Activated CD8-positive, alpha-beta memory T cell treated with anti-CD3 and anti-CD28 coated beads for 48 hours (primary cell): ENCODE results near the gene NCAPG2.

ENCODE experiments used
- DNase-seq, 3 experiments: peaks; one replicate each; pipeline ENCODE4 v3.0.0-alpha.2; 2020; ENCODE audit warnings: low read depth in 2 of 3, low spot score in 2 of 3

The NCAPG2 gene

DNA sequence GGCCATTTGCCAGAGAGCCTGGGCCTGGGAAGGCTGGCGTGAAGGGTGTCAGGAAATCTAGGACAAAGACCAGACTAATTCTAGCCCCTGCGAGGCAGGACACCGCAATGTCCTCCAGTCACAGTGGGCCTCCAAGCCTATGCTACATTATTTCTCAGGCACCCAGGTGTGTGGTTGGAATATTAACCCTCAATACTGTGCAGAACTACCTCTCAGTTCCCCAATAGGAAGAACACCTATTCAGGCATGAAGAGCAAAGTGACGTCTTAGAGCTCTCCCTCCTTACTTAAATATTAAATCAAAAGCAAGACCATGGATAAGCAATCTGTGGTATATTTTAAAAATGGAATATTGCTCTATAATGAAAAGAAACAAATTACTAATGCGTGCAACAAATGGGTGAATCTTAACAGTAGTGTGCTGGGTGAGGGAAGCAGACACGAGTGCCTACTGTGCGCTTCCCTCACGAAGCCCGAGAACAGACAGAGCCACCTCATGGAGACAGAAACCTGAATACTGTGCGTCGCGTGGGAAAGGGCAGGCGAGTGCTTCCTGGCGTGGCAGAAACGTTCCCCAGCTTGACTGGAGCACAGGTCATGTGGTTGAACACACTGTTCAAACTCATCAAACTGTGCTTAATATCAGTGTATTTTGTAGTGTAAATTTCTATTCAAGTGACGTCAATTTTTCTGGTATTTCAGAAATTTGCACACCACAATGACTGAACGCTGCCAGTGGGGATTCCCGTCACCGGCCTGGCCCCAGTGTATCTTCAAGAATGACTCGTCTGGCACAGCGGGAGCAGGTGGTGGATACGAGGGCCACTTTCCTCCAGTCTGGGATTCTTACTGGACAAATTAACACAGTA, 101.5 kb downstream of the NCAPG2 start:
- no peak for DNase-seq

DNA sequence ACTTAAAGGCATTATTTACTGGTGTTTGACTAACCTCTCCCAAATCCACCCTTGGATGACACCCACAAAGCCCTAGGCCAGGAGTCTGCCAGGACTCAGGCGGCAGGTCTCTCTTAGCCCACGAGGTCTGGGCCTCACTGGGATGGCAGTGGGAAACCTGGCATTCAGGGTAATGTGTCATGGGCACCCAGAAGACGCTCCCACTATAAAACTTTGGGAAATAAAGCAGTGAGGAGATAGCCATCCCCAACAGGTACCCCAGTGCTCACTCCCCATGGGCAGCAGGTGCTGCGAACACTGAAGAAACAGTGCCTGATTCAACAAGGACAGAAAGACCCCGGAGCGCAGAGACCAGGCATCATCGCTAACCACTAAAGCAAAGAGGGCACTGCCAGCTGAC, 102.6 kb downstream of the NCAPG2 start:
- DNase-seq: no peak

DNA sequence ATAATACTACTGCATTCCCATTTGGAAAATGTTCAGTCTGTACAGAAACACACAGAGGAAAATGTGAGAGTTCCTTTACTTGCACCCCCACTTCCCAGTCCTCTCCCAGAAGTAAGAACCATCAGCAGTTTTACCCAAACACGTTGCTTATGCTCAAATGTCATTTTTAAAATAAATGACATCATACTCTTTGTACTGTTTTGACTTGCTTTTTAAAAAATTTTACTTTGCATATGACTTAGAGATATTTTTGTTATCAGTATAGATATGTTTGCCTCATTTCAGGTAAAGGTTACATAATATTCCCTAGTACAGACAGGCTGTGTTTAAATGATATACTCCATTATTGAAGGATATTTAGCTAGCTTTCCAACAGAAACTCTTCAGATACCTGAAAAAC, 103.5 kb downstream of the NCAPG2 start:
- DNase-seq: no peak

DNA sequence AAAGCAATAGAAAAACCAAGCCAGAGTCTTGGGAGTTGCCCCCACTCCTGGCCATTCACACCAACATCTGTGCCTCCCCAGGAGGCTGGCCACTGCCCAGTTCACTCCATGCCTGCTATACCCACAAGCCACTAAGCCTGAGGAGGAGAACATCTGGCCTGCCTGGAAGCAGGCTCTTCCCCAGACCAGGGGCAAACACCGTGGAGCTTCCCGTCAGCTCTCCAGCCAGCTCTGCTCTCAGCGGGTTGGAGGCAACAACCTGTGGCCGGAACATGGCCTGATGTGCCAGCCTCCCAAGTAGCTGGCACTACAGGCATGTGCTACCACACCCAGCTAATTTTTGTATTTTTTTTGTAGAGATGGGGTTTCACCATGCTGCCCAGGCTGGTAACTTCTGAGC, 107.9 kb downstream of the NCAPG2 start:
- no peak for DNase-seq

DNA sequence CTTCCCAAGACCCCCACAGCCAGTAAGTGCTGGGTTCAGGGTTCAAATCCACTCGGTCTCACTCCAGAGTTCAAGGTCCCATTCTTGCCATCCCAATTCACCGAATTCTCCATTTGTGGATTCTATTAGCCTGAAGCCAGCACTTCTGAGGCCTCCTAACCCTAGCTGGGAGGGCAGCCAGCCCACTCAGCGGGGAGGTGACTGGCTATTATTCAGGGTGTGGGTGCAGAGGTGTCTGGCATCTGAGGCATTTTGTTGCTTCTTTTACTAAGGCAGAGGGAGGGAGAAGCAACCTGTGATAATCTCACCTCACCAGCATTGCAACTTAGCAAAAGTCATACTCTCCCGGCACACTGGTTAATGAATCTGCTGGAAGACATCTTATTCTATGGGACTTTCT, 108.3 kb downstream of the NCAPG2 start:
- DNase-seq: no peak

DNA sequence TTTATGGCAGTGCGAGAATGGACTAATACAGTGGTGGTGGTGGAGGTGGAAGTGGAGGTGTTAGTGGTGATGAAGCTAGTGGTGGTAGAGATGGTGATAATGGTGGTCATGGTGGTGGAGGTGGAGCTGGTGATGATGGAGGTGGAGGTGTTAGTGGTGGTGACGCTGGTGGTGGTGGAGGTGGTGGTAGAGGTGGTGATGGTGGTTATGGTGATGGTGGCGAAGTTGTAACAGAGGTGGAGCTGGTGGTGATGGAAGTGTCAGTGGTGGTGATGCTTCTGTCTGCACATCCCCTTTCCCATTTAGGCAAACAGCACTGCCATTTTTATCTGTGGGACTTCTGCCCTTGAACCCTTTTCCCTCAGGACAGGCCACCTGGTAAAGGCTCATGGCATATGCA, 109.5 kb downstream of the NCAPG2 start:
- DNase-seq: no peak

DNA sequence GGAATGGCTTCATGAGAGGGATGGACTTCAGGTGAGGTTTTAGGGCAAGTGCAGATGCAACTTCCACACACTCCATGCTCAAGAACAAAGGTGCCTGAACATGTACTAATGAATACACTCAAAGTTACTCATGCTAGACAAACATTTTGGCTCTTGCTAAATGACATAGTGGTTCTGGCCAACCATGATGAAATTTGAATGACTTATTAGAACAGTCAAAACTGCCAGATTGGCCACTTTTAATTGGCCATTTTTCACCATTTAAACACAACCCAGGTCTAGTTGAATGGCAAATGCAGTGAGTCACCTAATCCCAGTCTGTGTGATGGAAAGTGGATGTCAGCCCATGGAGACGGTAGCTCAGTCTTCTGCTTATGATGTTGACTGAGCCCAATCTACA, 112.1 kb downstream of the NCAPG2 start:
- DNase-seq: no peak

DNA sequence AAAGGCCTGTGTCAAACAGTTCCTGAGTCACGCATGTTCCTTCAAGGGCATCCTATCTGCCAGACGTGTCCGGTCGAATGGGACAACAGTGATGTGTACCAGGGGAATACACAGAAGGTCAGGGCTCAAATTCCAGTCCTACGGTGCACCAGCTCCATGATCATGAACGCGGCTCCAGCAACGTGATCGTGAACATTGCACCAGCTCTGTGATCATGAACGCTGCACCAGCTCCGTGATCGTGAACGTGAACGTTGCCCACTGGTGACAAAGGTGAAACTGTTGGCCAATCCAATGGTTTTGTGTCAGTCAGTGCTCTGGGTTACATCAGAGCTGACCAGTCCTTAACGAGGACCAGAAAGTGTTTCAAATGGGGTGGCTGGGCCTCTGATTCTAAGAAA, 112.7 kb downstream of the NCAPG2 start:
- no peak for DNase-seq

DNA sequence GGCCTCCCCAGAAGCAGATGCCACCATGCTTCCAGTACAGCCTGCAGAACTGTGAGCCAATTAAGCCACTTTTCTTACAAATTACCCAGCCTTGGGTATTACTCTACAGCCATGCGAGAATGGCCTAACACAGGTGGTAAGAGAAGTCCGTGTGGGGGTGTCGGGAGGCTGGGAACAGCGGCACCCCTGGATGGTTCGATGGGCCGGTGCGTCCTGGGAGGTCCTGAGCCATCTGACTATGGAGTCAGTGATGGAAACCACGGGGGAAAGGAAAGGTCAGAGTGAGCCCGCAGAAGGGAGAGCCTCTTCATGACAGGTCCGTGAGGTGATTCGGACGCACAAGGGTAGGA, 114.4 kb downstream of the NCAPG2 start:
- DNase-seq: no peak

DNA sequence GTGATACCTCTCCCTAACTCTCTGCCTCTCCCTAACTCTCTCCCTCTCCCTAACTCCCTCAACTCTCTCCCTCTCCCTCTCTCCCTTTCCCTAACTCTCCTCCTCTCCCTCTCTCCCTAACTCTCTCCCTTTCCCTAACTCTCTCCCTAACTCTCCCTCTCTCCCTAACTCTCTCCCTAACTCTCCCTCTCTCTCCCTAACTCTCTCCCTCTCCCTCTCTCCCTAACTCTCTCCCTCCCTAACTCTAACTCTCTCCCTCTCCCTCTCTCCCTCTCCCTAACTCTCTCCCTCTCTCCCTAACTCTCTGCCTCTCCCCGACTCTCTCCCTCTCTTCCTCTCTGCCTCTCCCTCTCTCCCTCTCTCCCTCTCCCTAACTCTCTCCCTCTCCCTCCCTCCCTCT, 115.0 kb downstream of the NCAPG2 start:
- no peak for DNase-seq

DNA sequence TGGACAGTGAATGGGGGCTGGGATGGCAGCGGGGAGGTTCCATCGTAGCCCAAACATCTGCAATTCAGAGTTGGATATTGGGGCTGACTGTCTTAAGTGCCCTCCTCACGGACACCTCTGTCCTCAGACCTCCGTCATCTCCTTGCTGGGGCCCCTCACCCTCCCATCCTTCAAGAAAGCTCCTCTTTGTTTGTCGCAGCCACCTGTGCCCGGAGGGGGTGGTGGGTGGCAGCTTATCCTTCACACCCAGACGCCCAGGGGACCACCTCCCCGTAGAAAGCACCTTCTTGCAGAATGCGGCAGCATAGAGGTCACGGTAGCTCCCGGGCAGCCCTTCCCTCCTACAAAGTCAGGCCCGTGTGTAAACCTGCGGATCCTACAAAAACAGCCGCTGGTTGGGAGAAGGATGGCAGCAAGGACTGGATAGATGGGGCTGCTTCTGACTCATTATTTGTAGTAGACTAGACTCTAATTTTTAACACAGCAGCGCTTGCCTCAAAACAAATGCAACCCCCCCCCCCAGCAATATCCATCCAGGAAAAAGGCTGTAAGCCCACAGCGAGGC, 115.6 kb downstream of the NCAPG2 start:
- no peak for DNase-seq

DNA sequence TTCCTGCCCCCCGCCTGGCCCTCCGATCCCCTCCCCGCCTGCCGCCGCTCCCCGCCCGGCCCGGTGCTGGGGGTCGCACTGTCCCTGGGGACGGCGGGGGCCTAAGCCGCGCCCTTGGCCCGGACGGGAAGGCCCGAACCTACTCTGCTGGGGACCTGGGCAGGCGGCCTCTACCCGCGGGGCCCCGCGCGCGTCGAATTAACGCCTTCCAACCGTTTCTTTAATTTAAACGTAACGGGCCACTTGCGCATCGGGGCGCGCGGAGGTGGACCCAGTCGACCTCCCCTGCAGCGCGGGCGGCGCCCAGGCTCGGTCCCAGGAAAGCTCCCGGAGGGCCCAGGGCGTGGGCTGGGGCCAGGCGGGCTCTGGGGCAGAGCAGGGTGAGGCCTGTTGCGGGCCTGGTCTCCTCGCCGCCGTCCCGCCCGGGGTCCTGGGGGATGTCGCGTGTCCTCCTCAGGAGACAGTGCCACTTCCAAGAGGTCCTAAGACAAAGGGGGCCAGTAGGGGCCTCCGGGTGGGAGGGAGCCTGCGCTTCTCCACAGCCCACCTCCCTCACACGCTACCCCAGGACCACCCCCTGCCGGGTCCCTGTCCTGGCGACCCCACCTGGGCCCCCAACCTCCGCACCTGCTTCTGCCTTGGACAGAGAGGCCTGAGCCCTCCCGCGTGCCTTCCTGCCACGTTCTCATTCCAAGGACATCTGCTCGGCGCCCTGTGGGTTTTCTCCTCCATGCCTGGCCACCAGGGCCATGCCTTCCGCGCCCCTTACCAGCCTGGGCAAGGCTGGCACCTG, 116.3 kb downstream of the NCAPG2 start:
- no peak for DNase-seq

DNA sequence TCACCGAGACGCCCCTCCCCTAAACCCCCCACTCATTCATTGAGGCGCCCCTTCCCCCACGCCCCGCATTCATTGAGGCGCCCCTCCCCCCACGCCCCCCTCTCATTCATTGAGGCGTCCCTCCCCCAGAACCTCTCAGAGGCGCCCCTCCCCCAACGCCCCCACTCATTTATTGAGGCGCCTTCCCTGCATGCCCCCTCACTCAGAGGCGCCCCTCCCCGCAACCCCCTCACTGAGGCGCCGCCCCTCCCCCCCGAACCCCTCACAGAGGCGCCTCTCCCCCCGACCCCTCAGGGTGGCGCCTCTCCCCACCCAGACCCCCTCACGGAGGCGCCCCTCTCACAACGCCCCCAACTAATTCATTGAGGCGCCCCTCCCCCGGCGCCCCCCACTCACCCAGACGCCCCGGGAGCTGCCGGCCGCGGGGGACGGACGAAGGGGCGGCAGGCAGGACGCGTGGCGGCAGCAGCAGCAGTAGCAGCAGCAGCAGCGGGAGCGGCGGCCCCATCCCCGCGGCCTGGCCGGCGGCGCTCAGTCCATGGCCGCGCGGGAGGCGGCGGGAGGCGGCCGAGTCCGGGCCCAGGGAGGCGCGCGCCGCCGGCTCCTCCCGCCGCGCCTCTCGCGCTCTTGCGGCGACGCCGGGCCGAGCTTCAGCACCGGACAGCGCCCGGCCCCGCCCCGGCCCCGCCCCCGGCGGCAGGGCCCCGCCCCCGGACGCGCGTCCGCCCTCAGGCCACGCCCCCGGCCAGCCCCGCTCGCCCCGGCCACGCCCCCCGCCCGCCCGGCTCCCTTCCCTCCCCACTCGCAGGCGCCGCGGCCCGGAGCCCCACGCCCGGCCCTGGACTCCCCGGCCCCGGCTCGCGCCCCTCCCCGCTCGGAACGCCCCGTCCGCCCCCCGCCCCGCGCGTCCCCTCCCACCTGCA, 117.2 kb downstream of the NCAPG2 start, which contains the start of gene PTPRN2:
Gene PTPRN2, minus strand, starts transcription at position 662 of the 923 bp plus-strand sequence.
- DNase-seq: peak; percentile 27 to 36 (median 27)

DNA sequence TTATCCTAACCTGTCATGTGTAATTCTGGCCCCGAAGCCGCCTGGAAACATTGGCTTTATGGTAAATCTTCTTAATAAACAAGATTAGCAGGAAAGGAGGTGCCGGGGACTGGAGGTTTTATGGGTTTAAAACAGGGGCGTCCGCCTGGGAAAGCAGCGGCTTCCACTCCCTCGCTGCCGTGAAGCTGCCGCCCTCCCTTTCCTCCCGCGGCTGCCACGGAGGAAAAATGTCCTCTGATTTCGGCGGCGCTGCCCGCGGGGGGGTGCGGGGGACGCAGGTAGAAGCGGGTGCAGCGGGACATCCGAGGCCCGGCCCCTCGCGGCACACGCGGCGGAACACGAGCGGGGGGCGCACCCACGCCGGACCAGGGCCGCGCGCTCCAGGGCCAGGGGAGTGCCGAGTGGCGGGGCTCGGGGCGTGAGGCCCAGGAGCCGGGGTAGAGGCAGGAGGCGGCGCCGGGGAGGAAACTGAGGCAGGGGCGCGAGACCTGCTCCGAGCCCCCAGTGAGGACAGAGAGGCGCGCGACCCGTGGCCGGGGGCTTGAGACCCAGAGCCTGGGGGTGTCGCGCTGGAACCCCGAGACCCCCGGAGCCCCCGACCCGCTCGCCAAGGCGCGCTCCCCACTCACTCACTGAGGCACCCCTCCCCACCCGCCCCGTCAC, 118.0 kb downstream of the NCAPG2 start:
- no peak for DNase-seq

DNA sequence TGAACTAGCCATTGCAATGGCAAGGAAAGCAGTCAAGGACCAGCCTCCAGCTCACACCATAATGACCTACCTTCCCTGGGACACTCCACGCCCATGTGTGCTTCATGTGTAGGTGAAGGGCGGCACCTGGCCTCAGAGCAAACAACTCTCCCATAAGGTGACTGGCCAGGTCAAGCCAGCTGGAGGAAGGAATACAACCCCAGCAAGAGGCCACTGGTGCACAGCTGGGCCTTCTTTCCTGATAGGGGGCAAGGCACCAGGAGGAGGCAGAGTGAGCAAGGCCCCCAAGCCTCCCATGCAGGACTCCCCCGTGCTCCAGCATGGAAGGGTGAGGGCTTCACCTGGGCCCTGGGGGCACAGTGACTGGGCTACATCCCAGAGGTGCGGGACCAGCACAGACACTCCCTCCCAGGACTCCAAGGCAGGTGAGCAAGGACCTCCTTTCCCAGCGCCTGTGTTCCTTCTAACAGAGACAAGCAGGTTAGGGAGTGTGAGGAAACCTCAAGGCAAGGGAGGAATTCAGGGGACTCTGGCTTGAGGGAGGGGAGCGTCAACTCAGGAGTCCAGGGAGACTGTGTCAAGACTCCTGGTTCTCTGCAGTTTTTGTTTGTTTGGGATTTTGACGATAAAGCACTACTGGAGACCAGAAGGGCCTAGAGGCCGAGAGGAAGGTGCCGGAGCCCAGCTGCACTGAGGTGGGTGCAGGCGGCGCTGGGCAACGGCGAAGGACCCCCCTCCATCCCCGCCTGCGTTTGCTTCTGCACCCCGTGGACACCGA, 118.7 kb downstream of the NCAPG2 start:
- no peak for DNase-seq

DNA sequence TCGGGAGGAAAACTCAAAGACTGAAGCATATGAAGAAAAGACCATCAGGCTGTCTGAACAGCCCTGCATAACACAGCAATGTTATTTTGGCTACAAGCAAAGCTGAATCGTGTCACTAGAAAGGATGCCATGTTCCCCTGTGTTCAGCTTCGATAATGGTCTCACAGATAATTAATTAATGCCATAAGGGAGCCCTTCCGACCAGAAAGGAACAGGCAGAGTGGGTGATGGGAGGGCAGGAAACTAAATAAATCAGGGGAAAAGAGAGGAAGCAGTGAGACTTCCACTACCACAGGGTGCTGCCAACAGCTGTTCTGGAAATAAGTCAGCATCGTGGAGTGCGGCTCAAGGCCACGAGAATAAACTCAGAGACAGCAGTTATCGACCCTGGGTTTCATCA, 120.2 kb downstream of the NCAPG2 start:
- no peak for DNase-seq

DNA sequence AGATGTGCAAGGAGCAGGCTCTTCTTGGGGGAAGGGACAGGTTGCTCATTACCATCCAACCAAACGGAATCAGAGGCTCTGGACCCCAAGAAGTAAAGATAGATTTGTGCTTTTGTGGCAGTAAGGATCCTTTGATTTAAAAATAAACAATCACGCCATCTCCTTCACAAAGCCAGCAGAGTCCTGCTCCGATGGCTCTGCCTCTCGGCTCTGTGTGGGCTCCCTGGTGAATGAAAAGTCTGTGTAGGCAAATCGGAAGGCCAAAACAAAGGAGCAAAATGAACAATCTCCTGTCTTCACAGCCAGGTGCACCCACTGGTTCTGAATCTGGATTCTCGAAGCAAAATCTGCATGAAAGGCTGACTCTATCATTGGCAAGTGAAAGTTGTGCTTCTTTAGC, 120.8 kb downstream of the NCAPG2 start:
- DNase-seq: no peak

DNA sequence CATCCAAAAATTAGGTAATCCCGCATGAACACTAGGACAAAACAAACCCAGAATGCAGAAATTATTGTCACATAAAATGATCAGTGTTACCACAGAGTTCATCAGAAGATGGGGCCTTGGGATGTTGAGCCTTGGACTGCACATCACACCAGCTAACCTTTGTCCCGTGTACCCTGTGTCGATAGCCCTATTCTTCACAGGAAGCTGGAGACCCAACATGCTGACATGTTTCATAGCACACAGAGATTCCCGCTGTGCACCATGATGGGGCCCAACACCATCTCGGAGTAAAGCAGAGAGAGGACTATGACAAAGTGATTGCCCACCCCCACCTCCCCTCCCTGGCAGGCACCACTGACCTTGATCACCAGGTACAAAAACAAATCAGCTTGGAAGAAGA, 121.5 kb downstream of the NCAPG2 start:
- DNase-seq: no peak

DNA sequence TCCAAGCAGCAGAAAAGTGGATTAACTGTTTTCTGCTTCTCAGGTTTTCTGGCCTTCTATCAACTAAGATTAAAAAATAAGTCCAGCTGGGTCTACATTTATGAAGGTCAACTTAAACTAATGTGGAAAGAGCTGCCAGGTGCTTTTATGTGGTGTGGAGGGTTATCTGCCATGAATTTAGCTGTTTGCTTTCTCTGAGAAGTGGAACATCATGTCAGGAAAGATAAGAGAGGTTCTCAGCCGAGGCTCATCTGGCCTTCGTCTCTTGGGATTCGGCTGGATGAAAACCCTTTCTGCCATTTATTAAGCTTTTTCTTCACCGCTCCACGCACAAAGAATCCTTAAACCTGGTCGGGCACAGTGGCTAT, 122.5 kb downstream of the NCAPG2 start:
- no peak for DNase-seq
